ENCODE results near the gene CARS2.

GRCh38 chr13:110617321-110618072 is 88.4 kb downstream of the CARS2 start:
- TF ChIP-seq EP300 (IDR thresholded peaks at IDR 0.05) (no peak), RAD21 (conservative IDR thresholded peaks at IDR 0.05 in 1 of 2, IDR thresholded peaks at IDR 0.05 in 1 of 2) (no peak), CTCF (IDR thresholded peaks at IDR 0.05) (no peak), ZSCAN20 (CRISPR knock-in tag; IDR thresholded peaks at IDR 0.05) (no peak), RARB (CRISPR knock-in tag; IDR thresholded peaks at IDR 0.05) (no peak)
